GM18873 (cell line): ENCODE data around the gene CMIP.

Source experiments
- ATAC-seq: cut with Tn5 transposase; IDR thresholded peaks from one replicate; pipeline ENCODE4 v1.9.1; 2021; ENCODE audit warnings: mild to moderate bottlenecking, moderate library complexity, moderate number of reproducible peaks; ENCODE audit not compliant: unreplicated experiment, low FRiP score

CMIP gene

GRCh38 chr16:81445966-81446906 is 1.6 kb downstream of the CMIP start:
- no peak for ATAC-seq

GRCh38 chr16:81446907-81447268 is 2.3 kb downstream of the CMIP start:
- no peak for ATAC-seq

GRCh38 chr16:81447383-81448101 is 2.9 kb downstream of the CMIP start:
- no peak for ATAC-seq

- ATAC-seq = no peak
Measured at GRCh38 chr16:81448154-81449131, 3.8 kb downstream of the CMIP start.

- ATAC-seq = no peak
Measured at GRCh38 chr16:81449241-81449640, 4.6 kb downstream of the CMIP start.

- no peak for ATAC-seq
Measured at GRCh38 chr16:81449899-81450608, 5.4 kb downstream of the CMIP start.

GRCh38 chr16:81450783-81451491 is 6.3 kb downstream of the CMIP start:
- no peak for ATAC-seq

GRCh38 chr16:81451753-81452680 is 7.4 kb downstream of the CMIP start:
- no peak for ATAC-seq

GRCh38 chr16:81453091-81453728 is 8.6 kb downstream of the CMIP start:
- no peak for ATAC-seq

GRCh38 chr16:81454044-81454443 is 9.4 kb downstream of the CMIP start:
- no peak for ATAC-seq

GRCh38 chr16:81455006-81455405 is 10.4 kb downstream of the CMIP start:
- no peak for ATAC-seq

GRCh38 chr16:81455720-81456494 is 11.3 kb downstream of the CMIP start:
- no peak for ATAC-seq

GRCh38 chr16:81456523-81457325 is 12.1 kb downstream of the CMIP start:
- ATAC-seq = no peak

GRCh38 chr16:81457326-81458133 is 12.9 kb downstream of the CMIP start:
- ATAC-seq = no peak

GRCh38 chr16:81458149-81458669 is 13.6 kb downstream of the CMIP start:
- no peak for ATAC-seq
